Muscle of leg (tissue), 11 donors: ENCODE measurements around the gene GPR132. TPM values are rescaled to one million over a fixed set of nuclear protein-coding genes. Genes with fewer than 3 reads are reported as not detected.
A peak's percentile ranks its signal among the peaks of the same experiment; 100 is the strongest.

Source experiments
- DNase-seq: peaks from one replicate; pipeline ENCODE4 v3.0.0; 2013
- H3K27ac ChIP-seq: one replicate; pipeline ENCODE4 v1.5.1; 2013; ENCODE audit warnings: mild to moderate bottlenecking, low read length, control low read depth
- H3K27me3 ChIP-seq: one replicate; pipeline ENCODE4 v1.6.1; 2013; ENCODE audit warnings: low read length; ENCODE audit not compliant: control insufficient read depth, insufficient read depth
- H3K36me3 ChIP-seq: one replicate; pipeline ENCODE4 v1.6.1; 2013; ENCODE audit warnings: low read length; ENCODE audit not compliant: control insufficient read depth, insufficient read depth
- H3K4me1 ChIP-seq: one replicate; pipeline ENCODE4 v1.6.1; 2013; ENCODE audit warnings: low read length; ENCODE audit not compliant: control insufficient read depth, insufficient read depth
- H3K4me3 ChIP-seq: one replicate; pipeline ENCODE4 v1.5.1; 2013; ENCODE audit warnings: low read length, control low read depth
- H3K9me3 ChIP-seq: replicated peaks from 2 replicates; pipeline ENCODE4 v1.6.1; 2013; ENCODE audit warnings: low read depth, low read length; ENCODE audit not compliant: control insufficient read depth
- WGBS: methylation state at CpG from one replicate; pipeline ENCODE4 v1.1.5; 2013; ENCODE audit warnings: missing lambda C conversion rate; ENCODE audit not compliant: insufficient coverage; 5-methylcytosine and 5-hydroxymethylcytosine counted together
- polyA plus RNA-seq, 8 donors: library from polyadenylated mRNA; unstranded; fragments of 120-200 nt; gene quantifications; one replicate each; pipeline versions ENCODE4 v1.2.1 to v1.2.3, GENCODE V29; 2013; ENCODE audit warnings: inconsistent platforms in 1 of 8, low replicate concordance in 1 of 8; ENCODE audit not compliant: insufficient read length in 8 of 8, insufficient read depth in 1 of 8
- total RNA-seq: library from RNA; stranded (reverse); fragments of 120-200 nt; gene quantifications from one replicate; pipeline ENCODE4 v1.2.4, GENCODE V29; 2013

GPR132 gene
- total and polyA plus RNA-seq, 9 donors = 0.41 to 1.5 (median 0.75) TPM

DNA sequence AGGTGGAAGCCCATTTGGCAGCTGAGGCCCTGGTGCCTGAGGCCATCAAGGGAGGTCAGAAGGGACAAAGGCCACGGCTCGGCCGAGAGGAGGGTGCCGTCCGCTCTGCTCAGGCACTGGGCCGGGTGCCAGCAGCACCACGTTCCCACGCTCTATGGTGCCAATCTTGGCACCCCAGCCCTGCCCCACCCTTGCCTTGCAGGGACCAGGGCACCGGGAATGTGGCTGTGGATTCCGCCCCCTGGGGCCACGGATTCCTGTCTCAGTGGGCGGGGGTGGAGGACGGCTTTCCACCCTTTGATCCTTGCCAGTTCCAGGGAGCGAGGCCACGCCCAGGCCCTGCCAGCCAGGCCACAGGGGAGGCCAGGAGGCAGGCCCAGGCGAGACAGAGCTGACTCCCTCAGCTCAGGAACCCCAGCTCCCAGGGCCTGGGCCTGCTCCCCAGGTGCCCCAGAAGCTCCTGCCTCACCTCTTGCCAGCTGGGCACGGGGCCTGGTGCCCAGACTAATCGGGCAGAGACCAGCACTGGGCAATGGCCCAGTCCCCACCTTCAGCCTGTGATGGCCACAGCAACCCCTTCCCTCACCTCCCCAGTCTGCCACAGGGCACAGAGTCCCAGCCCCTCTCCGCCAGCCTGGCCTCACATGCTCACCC is 26.4 kb upstream of the GPR132 start:
- Histone ChIP-seq H3K4me1 (peaks cover 58% of the 10 kb centered on the region), H3K36me3 (no peaks in the 10 kb centered on the region), H3K27ac (peak overlapping the region; percentile 81), H3K4me3 (no peak overlapping the region), H3K9me3 (no peaks in the 10 kb centered on the region), H3K27me3 (peaks cover 30% of the 10 kb centered on the region)
- DNase-seq = peak; percentile 65
- 56% methylated on average over 14 of the region's 19 CpGs for WGBS

DNA sequence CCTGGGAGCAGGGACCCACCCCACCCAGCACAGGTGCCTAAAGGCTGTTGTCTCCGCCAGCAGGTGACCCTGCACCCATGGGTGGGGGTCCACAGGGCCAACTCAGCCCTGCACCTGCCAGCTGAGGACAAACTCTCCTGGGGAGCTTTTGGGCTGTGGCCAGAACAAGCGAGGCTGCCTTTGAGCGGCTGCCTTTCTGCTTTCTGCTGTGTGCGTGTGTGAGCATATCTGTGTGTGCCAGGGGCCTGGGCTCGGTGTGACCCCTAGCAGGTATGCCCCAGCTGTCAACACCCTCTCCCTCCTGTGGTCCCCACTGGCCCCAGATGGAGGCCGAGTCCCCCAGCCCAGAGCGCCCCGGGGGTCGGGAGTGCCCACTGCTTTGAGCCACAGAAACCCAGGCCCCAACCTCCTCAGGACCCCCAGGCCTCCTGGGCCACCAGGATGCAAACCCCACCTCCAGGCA is 25.9 kb upstream of the GPR132 start:
- DNase-seq = no peak
- Histone ChIP-seq H3K27me3 (peaks cover 34% of the 10 kb centered on the region), H3K4me1 (peaks cover 58% of the 10 kb centered on the region), H3K9me3 (no peaks in the 10 kb centered on the region), H3K36me3 (no peaks in the 10 kb centered on the region), H3K27ac (peak overlapping the region; percentile 7), H3K4me3 (no peak overlapping the region)
- 70% methylated on average over 1 of the region's 9 CpGs for WGBS

DNA sequence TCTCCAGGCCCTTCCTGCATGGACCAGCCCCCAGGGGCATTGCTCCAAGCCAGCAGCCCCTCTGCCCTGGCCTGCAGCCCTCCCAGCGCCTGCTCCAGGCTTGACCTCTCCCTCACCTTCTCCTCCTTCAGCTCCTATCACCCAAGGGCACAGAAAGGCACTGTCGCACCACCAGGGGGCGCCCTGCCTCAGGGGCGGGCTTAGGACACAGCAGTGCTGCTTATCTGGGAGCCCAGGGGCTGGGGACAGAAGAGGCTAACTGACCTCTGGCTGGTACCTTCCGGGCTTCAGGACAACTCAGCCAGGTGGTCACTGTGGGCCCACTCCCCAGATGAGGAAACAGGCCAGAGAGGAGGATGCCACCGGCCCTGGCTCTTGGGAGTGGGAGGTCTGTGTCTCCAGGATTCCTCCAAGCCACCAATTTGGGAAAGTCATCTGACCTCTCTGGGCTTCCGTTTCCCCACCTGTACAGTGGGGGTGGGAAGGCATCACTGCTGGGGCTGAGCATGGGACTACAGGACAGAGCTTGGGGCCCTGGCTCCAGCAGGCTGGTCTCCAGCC is 25.3 kb upstream of the GPR132 start:
- Histone ChIP-seq H3K9me3 (no peaks in the 10 kb centered on the region), H3K27ac (no peak overlapping the region), H3K36me3 (no peaks in the 10 kb centered on the region), H3K27me3 (peaks cover 38% of the 10 kb centered on the region), H3K4me1 (peaks cover 58% of the 10 kb centered on the region), H3K4me3 (no peak overlapping the region)
- DNase-seq = peak; percentile 84
- 5% methylated on average over 5 of the region's 7 CpGs for WGBS

DNA sequence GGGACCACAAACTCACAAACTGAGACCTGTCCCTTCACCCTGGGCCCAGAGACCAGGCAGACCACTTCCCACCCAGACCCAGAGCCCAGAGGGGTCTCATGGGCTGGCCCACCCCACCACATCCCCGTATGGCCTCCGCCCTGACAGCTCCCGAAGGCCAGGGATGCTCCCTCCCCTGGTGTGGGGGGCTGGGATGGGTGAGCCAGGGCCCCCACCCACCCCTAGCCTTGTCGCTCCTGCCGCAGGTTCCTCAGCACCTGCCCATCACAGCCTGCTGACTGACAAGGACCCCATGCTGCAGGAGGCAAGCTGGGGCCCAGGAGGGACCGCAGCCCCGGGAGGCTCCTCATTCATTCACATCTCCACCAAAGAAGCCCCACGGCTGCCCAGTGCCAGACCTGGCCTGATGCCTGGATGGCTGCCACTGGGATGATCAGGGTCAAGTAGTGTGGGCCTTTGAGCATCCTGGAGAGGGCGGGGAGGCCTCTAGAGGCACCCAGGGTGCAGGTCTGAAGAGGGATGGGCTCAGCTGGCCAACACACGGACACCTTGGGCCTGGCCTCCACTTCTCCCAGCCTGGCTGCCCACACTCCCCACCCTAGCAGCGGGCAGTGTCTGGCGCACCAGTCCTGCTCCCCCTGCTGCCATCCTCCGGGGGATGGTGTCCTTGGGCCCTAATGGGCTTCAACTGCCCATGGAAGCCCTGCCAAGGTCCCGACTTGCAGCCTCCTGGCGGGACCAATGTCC is 24.7 kb upstream of the GPR132 start:
- Histone ChIP-seq H3K9me3 (no peaks in the 10 kb centered on the region), H3K27ac (no peak overlapping the region), H3K4me1 (peaks cover 58% of the 10 kb centered on the region), H3K36me3 (no peaks in the 10 kb centered on the region), H3K27me3 (peaks cover 43% of the 10 kb centered on the region), H3K4me3 (no peak overlapping the region)
- no peak for DNase-seq
- WGBS = 77% methylated on average over 9 of the region's 15 CpGs

DNA sequence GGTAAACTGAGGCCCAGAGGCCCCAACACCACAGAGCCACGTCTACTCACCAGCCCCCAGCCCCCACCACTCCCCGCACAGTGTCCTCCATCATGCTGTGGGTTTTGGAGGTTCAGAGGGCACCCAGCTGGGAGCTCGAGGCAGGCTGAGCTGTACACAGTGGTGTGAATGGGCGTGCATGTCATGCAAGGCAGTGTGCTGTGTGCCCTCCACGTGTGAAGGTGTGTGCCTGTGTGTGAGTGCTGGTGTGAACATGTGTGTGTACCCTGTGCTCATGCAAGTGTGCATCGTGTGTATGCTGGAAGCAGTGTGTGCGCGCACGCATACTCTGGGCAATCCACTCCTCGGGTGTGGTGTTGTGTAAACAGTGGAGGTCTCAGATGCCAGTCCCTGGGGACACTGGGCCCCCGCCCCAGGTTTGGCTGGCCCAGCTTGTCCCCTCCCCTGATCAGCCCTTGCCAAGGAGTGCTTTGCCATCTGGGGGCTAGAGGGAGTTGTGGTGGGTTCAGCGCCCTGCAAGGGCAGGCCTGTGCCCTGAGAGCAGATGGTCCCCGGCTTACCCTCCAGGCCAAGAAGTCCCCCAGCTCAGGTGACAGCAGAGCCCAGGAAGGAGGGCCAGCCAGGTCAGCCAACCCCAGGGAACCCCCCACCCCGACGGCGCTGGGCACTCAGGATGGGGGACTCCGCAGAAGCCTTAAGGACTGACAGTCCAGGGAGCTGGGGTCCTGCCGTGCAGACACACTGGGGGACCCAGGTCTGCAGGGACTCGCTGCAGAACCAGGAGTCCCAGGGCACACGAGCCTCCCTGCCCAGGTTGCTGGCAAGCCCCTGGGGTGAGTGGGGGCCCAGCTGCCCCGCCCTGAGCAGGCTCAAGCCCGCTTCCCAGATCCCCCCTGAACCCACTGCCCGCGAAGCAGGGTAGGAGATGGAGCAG is 23.8 kb upstream of the GPR132 start:
- Histone ChIP-seq H3K27ac (no peak overlapping the region), H3K4me1 (peaks cover 53% of the 10 kb centered on the region), H3K36me3 (no peaks in the 10 kb centered on the region), H3K9me3 (no peaks in the 10 kb centered on the region), H3K4me3 (no peak overlapping the region), H3K27me3 (peaks cover 46% of the 10 kb centered on the region)
- WGBS = 76% methylated on average over 15 of the region's 24 CpGs
- DNase-seq = no peak

DNA sequence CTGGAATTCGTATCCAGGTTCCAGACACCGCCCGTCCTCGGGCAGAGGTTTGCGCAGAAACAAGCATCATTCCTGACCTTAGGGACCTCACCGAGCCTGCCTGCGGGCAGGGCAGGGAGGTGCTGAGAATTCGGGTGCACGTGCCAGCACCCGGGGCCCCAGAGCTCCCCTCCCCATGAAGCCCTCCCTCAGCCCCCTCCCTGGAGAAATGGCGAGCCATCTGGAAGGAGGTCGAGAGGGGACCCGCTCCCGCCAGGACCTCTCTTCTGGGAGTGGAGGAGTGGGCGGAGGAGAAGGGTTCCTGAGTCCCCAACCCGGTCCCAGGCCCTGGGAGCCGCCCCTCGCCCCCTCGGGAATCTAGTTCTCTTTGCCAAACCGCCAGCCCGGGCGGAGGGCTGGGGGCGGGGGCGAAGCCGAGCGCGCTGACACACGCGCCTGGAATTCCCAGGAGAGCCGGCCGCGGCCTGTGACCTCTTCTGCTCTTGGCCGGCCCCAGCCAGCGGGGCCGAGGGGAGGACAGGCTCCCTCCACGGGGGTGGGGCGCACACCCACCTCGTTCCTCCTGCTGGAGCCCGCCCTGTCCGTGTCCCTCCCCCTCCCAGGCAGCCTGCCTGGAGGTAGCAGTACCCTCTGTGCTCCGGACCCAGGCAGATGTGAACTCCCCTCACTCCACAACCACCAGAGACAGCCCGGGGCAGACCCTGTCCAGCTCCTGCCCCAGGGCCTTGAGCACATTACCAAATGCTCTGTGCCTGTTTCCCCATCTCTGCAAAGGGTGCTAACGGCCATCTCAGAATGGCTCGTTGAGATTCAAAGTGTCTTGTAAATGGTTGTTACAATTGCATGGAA is 23.0 kb upstream of the GPR132 start:
- H3K36me3 ChIP-seq = no peaks in the 10 kb centered on the region
- no peak overlapping the region for H3K27ac ChIP-seq
- H3K9me3 ChIP-seq = no peaks in the 10 kb centered on the region
- H3K27me3 ChIP-seq = peaks cover 46% of the 10 kb centered on the region
- H3K4me1 ChIP-seq = peaks cover 46% of the 10 kb centered on the region
- 5% methylated on average over 30 of the region's 44 CpGs for WGBS
- peak; percentile 66 for DNase-seq
- no peak overlapping the region for H3K4me3 ChIP-seq

DNA sequence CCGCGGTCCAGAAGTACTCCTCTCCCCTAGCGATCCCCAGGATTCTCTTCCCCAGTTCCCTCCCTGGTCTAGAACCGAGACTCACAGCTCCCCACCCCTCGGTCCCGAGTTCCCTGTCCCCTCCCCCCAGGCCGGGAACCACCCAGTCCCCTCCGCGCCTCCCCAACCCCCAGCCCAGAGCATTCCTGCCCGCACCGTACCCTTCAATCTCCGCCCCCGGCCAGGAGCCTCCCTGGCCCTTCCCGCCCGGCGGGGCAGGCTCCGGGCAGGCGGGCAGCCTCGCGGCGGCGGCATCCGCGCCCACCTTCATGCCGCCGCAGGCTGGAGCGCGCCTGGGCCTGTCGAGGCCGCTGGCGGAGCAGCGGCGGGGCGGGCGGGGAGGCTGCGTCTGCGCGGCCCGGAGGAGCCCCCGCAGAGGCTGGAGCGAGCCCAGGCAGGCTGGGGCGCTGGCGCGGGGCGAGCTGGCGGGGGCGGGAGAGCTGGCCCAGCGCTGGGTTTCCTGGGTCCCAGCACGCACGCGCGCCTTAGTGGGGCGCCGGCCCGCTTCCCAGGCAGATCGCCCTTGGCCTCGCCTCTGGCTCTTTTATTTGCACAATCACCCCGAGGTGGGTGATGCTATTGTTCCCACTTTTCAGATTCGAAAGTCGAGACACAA is 22.2 kb upstream of the GPR132 start:
- DNase-seq = peak; percentile 77
- Histone ChIP-seq H3K4me3 (peak overlapping the region; percentile 49), H3K36me3 (no peaks in the 10 kb centered on the region), H3K4me1 (peaks cover 40% of the 10 kb centered on the region), H3K9me3 (no peaks in the 10 kb centered on the region), H3K27ac (no peak overlapping the region), H3K27me3 (peaks cover 46% of the 10 kb centered on the region)
- under 1% methylated on average over 60 of the region's 60 CpGs for WGBS

DNA sequence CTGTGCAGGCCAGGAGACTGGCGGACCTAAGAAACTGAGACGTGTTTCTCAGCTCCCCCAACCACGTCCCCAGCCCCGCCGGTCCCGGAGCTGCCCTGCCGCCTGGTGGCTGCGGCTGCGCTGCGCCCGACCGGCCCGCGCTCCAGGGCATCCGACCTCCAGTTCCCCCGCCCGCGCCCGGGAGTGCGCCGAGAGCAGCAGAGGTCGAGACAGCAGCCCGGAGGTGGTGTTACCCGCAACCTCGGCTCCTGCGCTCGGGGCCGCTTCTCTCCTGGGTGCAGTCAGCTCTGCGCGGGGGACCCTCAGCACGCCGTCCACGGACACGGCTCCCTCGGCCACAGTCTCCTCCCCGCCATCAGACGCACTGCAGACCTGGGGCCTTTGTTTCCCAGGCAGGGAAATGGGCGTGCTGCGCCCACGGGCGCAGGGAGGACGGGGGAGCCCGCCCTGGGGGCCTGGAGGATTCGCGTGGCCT is 21.6 kb upstream of the GPR132 start:
- Histone ChIP-seq H3K27ac (no peak overlapping the region), H3K36me3 (no peaks in the 10 kb centered on the region), H3K4me3 (peak overlapping the region; percentile 49), H3K27me3 (peaks cover 46% of the 10 kb centered on the region), H3K4me1 (peaks cover 34% of the 10 kb centered on the region), H3K9me3 (no peaks in the 10 kb centered on the region)
- DNase-seq = peak; percentile 84
- under 1% methylated on average over 44 of the region's 45 CpGs for WGBS

DNA sequence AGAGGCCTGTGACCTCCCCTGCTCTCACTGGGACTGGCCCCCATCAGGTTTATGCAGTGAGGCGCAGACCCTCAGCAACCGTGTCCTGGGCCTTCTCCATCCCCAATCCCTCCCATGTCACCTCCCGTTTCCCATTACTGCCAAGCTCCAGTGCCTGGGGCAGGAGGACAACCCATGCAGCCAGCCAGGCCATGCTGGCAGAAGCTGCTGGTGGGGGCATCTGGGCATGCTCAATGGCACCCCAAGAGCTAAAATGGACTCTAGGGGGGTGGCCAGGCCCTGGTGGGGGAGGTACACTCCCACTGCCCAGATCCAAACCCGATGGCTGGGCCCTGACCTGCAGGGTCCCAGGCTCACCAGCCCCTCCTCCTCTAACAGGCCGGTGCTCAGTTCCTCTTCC is 20.5 kb upstream of the GPR132 start:
- Histone ChIP-seq H3K4me1 (peaks cover 23% of the 10 kb centered on the region), H3K36me3 (no peaks in the 10 kb centered on the region), H3K4me3 (no peak overlapping the region), H3K27ac (no peak overlapping the region), H3K27me3 (peaks cover 46% of the 10 kb centered on the region), H3K9me3 (no peaks in the 10 kb centered on the region)
- no peak for DNase-seq
- 100% methylated on average over 1 of the region's 5 CpGs for WGBS
